Stimulated activated CD4-positive, alpha-beta T cell treated with anti-CD3 and anti-CD28 coated beads, Interleukin-15, amount 100 ng/mL, for 48 hours (primary cell): ENCODE data around the gene AIM2.
"Not testable (repeated sequence)": the region's sequence is repeated elsewhere in the genome, so short reads cannot be mapped to it uniquely, and the experiment has no call there.

Experiments used
- DNase-seq, 2 donors: peaks; one replicate each; pipeline ENCODE4 v3.0.0-alpha.2; 2020; ENCODE audit warnings: low read depth in 2 of 2

The AIM2 gene, protein sequence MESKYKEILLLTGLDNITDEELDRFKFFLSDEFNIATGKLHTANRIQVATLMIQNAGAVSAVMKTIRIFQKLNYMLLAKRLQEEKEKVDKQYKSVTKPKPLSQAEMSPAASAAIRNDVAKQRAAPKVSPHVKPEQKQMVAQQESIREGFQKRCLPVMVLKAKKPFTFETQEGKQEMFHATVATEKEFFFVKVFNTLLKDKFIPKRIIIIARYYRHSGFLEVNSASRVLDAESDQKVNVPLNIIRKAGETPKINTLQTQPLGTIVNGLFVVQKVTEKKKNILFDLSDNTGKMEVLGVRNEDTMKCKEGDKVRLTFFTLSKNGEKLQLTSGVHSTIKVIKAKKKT

GRCh38 chr1:159076438-159077119 lies at the start of gene AIM2:
Gene AIM2, minus strand, starts transcription at chr1:159076766. Its CDS starts 3,267 bp downstream, at chr1:159073499.
- DNase-seq, result peak; percentile 50 to 54

DNA sequence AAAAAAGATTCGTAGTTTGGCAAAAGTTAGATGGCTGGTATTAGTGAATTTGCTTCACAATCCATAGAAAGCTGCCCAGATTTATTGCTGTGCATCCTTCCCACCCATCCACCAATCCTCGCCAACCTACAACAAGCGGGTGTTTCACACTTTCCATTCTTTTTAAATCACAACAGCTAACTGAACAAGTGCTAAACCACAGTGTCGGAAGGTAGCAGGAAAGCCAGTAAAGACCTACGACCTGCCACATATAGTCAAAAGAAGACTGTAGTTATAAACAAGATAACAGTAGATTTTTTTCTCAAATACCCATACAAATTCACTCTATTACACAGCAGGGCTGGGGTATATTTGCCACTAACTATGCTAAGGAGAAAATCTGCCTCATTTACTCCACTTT lies 47.0 kb upstream of the AIM2 start:
- DNase-seq, result no peak

- no peak for DNase-seq
Observed at GRCh38 chr1:159122005-159122621, 45.5 kb upstream of the AIM2 start.

DNA sequence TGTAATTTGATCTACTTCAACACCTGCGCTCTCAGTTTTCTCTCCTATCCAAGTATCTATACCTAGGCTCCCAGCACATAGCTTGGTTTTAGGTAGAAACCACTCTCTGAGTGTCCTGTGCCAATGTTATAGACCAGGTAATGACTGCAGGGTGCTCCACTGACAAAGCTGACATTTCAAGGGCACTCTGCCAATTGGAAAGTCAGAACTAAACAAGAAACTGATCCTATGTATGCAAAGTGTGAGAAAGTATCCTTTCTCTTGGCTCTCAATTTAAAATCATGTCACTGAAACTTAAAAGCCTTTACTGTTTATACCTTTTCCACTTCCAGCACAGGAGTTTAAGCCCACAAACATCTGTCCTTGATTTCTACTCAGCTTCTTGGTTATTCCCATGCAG lies 45.0 kb upstream of the AIM2 start:
- DNase-seq, result no peak

DNA sequence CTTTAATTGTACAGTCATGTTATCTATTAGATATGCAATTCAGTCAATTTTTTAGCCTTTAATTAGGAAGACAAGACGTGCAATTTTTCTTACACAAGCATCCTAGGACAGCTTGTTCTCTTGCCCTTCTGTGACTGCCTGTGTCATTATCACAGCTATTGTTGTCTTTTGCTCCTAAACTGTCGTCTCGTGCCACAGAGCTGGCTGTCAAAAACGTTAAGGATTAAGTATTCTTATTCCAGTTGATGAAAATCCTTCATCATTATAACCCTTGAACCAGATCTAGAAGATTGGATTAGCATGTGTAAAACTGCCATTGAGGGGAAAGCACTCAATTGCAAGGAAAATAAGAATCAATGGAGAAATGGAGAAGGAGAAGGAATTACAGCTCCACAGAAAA lies 43.8 kb upstream of the AIM2 start:
- DNase-seq, result no peak

DNA sequence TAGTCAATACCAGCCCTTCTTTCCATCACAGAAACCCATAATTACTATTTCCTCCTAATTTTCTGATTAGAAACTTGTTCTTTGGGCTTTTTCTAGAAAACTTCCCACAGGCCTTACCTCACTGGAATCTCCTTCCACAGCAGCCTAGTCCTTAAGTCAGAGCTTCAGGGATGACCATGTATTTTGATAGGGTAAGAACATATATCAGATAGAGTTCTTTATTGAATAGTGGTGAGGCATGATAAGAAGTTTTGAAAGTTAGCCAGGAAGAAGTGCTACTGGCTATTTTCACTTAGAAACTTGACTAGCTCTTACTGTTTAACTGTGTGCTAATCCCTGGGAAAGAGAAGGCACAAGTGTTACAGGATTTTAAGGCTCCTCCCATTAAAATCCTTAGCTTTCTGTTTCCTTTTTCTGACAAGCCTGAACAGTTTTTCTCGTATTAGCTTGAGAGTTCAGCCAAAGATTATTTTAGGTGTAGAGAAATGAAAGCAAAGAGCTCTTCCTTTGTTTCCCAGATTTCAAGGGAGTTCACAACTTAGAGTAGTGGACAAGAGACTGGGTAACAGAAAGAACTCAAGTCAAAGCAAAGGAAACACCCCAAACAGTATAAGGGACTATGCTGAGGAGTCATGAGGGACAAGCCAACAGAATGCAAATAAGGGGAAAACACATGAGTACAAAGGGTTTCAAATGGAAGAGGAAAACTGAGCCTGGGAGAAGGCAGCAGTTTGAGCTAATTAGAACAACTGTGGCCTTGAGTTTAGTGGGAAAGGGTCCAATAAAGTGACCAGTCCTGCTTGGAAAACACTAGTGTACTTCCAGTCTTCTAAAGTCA lies 37.2 kb upstream of the AIM2 start:
- no peak for DNase-seq

DNA sequence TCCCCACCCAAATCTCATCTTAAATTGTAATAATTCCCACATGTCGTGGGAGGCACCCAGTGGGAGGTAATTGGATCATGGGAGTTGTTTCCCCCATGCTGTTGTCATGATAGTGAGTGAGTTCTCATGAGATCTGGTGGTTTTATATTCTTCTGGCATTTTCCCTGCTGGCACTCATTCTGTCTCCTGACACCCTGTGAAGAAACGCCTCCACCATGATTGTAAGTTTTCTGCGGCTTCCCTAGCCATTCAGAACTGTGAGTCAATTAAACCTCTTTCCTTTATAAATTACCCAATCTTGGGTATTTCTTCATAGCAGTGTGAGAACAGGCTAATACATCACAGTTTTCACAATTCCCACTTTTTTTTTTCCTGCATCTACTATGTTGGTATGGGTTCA lies 26.5 kb upstream of the AIM2 start:
- not testable (repeated sequence) for DNase-seq

- no peak for DNase-seq
Observed at GRCh38 chr1:159100589-159100988, 24.0 kb upstream of the AIM2 start.

- DNase-seq, result no peak
Observed at GRCh38 chr1:159098596-159098995, 22.0 kb upstream of the AIM2 start.

DNA sequence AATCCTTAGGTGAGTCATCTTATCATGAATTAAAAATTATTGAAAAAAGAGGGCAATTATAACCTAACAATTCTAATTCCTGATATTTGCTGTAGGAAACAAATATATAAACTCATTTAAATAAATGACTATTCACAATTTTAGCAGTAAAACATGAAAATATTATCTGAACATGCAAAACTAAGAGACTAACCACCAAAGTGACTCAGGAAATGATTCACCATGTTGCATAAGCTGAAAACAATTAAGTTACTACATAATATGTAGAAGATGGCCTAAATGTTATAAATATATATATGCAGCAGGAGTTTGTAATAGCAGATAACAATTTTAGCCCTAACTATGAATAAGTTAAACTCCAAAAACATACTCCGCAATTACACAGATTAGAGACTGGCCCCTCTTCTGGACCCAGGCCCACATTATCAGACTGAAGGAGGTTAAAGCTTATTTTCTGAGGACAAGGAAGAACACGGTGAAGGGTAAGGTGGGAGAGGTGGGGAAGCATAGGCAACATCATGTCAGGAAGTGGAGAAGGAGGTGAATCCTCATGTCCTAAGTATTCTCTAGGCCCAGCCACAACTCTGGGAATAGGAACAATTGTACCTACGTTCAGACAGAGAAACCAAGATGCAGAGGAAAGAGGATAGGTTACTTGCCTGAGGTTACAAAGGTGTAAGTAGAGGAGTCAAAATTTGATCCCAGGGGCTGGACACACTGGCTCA lies 15.6 kb upstream of the AIM2 start:
- DNase-seq, result no peak

DNA sequence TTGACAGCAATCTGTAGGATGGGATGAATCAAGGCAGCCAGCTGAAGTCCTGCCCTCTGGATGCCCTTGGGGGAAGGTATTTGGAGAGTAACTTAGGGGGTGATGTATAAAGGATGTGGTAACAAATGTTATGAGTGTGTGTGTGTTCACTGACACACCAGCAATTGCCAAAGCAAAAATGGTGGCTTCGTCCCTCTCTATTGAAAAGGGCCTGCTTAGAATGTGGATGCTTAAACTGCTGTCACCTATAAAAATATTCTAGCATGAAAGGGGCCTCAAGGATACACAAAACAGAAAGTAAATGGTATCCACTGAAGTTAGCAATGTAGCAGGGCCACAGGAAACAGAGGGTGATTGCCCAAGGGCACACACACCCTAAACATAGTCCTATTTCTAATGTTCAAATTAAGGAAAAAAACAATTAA lies 15.1 kb upstream of the AIM2 start:
- DNase-seq, result peak in 1 of 2 donors; percentile 20

GRCh38 chr1:159091180-159091560 lies 14.6 kb upstream of the AIM2 start:
- DNase-seq, result no peak

DNA sequence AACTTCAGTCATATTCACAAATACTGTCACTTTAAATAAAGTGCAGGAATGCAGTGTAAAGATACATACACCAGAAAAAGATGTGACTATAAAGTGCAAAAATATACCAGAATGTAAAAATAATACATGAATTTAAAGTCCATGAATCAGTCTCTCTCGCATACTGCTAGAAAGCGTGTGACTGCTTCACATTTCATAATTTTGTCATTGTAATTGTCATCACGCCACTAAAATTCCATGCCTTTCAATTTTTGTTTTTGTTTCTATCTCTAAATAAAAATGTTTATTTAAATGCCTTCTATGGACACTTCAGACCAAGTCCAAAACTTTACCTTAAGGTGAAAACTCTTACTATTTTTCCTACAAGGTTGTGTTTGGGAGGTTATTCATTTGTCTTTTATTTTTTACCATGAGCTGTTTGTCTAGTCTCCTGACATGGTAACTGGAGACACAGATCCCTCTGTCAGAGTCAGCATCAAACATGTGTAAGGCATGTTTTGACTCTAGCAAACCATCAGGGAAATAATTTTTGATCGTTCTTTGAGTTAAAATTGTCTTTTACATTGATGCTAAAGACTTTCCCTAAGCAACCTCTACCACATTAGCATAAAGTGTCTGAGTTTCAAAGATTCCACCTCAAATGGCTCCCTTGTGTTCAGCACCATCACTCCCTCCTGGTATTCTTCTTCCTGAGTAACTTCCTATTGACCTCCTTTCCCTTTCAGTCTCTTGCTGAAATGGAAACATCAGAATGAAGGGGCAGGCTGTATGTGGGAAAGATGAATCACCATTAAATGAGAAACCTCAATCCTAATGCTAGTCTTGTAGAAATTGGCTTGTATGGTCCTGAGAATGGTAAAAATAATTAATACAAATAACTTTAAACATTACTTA lies 14.0 kb upstream of the AIM2 start:
- no peak for DNase-seq

GRCh38 chr1:159089184-159089791 lies 12.7 kb upstream of the AIM2 start:
- no peak for DNase-seq

DNA sequence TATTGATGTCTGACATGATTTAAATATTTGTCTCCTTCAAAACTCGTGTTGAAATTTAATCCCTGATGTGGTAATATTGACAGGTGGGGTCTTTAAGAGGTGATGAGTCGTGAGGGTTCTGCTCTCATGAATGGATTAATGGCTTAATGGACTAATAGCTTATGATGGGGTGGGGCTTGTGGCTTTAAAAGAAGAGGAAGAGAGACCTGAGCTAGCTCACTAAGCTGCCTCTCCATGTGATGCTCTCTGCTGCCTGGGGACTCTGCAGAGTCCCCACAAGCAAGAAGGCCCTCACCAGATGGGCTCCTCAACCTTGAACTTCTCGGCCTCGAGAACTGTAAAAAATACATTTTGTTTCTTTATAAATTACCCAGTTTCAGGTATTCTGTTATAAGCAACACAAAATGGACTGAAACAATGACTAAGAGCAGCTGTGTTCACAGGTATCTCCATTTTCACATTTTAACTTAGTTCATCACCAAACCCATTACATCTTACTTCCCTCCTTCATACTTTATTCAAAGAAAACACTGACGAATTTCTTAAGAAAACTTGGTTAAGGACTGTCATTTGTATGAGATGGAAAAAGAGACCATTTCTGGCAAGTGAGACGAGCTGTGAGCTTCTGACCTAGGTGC lies 12.1 kb upstream of the AIM2 start:
- DNase-seq, result no peak

DNA sequence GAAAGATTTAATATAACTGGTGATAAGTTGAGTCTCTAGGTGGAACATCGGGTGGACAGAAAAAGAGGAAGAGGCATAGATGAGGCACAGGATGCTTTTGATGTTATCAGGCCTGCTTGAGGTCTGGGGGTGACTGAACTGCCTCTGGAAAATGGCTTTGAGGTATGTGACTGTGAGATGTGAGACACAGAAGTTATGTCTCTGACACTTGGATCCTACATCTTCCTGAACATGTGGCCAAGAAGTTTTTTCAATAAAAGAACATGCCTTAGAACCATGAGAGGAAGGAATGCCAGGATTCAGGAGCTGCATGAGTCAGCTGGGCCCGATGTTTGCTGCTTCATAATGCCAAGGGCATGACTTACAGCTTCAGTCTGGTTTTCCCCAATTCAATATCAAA lies 11.5 kb upstream of the AIM2 start:
- no peak for DNase-seq

GRCh38 chr1:159084867-159085266 lies 8.3 kb upstream of the AIM2 start:
- DNase-seq, result no peak

DNA sequence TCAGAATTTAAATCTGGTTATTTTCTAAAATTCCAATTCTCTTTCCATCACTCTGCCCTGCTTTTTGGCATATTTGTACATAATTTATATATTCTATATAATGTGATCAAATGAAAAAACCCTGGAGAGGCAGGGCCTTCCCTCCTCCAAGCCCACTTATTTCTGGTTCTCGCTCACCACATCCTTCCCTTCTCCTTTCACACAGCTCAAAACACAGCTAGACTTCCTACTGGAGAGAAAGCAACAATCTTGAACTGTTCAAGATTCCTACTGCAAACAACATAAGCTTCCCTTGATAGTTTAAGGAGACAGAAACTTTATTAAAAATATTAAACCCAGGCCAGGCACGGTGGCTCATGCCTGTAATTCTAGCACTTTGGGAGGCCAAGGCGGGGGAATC lies 7.6 kb upstream of the AIM2 start:
- no peak for DNase-seq

GRCh38 chr1:159083013-159083412 lies 6.4 kb upstream of the AIM2 start:
- no peak for DNase-seq
